Nephron progenitor cell (in vitro differentiated cells): ENCODE measurements around the gene LHPP.

Experiments
- DNase-seq: peaks from one replicate; pipeline ENCODE4 v3.0.0; 2021
- H3K27ac Mint-ChIP-seq: 2 replicates; pipeline ENCODE4 v1.8.0; 2021; ENCODE audit warnings: mild to moderate bottlenecking, moderate library complexity, mixed read lengths
- H3K27me3 Mint-ChIP-seq: 2 replicates; pipeline ENCODE4 v1.8.0; 2021; ENCODE audit warnings: mild to moderate bottlenecking, low read depth, mixed read lengths; ENCODE audit not compliant: poor library complexity
- H3K36me3 Mint-ChIP-seq: 2 replicates; pipeline ENCODE4 v1.8.0; 2021; ENCODE audit warnings: low read depth, mixed read lengths
- H3K4me1 Mint-ChIP-seq: 2 replicates; pipeline ENCODE4 v1.8.0; 2021; ENCODE audit warnings: mixed read lengths
- H3K4me3 Mint-ChIP-seq: 2 replicates; pipeline ENCODE4 v1.8.0; 2021; ENCODE audit warnings: mild to moderate bottlenecking, moderate library complexity, mixed read lengths
- H3K9me3 Mint-ChIP-seq: 2 replicates; pipeline ENCODE4 v1.8.0; 2021; ENCODE audit warnings: mild to moderate bottlenecking, moderate library complexity, mixed read lengths
- TF ChIP-seq, protein P1 (sequence below): fragments of 200-600 bp; sonication (generic); IDR thresholded peaks from 2 replicates; pipeline ENCODE4 v1.5.0; 2021; ENCODE audit warnings: antibody characterized with exemption

LHPP gene

GRCh38 chr10:124590216-124591122 is 128.8 kb downstream of the LHPP start:
- TF ChIP-seq, protein P1, sequence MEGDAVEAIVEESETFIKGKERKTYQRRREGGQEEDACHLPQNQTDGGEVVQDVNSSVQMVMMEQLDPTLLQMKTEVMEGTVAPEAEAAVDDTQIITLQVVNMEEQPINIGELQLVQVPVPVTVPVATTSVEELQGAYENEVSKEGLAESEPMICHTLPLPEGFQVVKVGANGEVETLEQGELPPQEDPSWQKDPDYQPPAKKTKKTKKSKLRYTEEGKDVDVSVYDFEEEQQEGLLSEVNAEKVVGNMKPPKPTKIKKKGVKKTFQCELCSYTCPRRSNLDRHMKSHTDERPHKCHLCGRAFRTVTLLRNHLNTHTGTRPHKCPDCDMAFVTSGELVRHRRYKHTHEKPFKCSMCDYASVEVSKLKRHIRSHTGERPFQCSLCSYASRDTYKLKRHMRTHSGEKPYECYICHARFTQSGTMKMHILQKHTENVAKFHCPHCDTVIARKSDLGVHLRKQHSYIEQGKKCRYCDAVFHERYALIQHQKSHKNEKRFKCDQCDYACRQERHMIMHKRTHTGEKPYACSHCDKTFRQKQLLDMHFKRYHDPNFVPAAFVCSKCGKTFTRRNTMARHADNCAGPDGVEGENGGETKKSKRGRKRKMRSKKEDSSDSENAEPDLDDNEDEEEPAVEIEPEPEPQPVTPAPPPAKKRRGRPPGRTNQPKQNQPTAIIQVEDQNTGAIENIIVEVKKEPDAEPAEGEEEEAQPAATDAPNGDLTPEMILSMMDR, result no peak
- Mint-ChIP-seq H3K27ac (peak overlapping the region; percentile 93), H3K36me3 (peaks cover 7% of the 10 kb centered on the region), H3K4me1 (peaks cover 46% of the 10 kb centered on the region), H3K27me3 (peaks cover 12% of the 10 kb centered on the region), H3K9me3 (peaks cover 11% of the 10 kb centered on the region), H3K4me3 (peak overlapping the region; percentile 28)
- no peak for DNase-seq

DNA sequence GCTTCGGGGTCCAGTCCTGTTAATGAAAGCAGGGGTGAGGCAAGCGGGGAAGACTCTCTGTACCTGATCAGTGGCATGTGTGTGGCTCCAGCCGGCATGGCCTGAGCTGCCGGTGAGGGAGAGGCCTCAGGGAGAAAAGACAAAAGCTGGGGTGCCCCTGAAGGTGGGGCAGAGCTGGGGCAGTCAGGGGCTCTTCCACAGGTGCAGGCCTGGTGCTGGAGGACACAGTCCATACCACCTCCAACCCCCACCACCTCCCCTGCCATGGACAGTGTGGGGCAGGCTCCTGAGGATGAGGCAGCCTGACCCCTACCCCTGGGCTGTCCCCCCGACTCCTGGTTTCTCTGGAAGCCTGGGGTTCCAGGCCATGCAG is 129.5 kb downstream of the LHPP start:
- Mint-ChIP-seq H3K27ac (peak overlapping the region; percentile 3), H3K27me3 (peaks cover 15% of the 10 kb centered on the region), H3K4me1 (peaks cover 45% of the 10 kb centered on the region), H3K36me3 (peaks cover 7% of the 10 kb centered on the region), H3K4me3 (no peak overlapping the region), H3K9me3 (peaks cover 11% of the 10 kb centered on the region)
- no peak for DNase-seq
- TF ChIP-seq, protein P1, result no peak

DNA sequence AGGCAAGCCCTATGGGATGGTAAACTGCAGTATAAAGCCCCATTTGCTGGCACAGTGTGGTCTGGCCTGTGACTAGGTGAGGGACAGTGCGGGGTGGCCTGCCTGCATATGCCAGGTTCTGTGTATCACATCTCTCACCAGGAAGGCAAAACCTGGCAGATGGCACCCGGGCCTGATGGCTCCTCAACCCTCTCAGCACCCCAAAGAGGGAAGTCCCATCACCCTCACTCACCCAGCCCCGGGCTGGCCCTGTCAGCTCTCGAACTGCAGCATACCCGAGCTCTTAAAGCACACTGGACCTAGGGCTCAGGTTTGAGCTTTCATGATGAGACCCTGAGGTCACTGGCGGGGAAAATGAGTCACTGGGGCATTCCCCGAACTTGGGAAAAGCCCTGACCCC is 130.5 kb downstream of the LHPP start:
- Mint-ChIP-seq H3K36me3 (peaks cover 7% of the 10 kb centered on the region), H3K4me1 (peaks cover 47% of the 10 kb centered on the region), H3K4me3 (no peak overlapping the region), H3K27me3 (peaks cover 17% of the 10 kb centered on the region), H3K9me3 (peaks cover 11% of the 10 kb centered on the region), H3K27ac (no peak overlapping the region)
- DNase-seq, result no peak
- TF ChIP-seq, protein P1, result no peak

DNA sequence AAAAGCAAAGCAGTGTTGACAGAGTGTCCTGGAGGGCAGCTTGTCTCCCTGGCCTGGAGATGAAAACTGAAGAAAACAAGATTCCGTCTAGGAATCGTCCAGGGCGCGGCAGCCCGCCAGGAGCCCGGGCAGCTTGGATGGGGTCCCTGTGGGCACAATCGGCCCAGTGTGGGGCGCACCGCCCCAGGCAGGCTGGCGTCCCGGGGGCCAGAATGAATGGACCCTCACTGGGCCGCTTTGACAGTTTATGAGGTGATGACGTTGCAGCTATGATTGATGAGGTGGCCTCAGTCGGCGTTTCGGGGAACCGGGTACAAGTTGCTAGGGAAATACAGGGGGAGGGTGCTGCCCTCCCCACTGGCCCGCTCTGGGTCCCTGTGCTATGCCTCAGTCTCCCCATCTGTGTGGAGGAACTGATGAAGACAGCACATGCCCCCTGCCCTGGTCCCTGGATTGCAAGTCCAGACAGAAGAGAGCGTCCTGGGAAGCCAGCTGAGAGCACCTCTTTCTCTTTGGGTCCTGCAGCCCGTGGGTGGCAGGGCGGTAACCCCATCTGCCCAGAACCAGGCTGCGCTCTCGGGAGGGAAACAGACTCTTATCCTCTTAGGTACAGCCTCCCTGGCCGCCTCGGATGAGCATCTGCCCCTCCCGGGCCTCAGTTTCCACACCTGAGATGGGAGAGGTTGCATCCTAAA is 131.3 kb downstream of the LHPP start:
- Mint-ChIP-seq H3K9me3 (peaks cover 11% of the 10 kb centered on the region), H3K4me3 (no peak overlapping the region), H3K27me3 (peaks cover 17% of the 10 kb centered on the region), H3K27ac (no peak overlapping the region), H3K4me1 (peaks cover 49% of the 10 kb centered on the region), H3K36me3 (peaks cover 7% of the 10 kb centered on the region)
- TF ChIP-seq, protein P1, result no peak
- peak; percentile 0 for DNase-seq

DNA sequence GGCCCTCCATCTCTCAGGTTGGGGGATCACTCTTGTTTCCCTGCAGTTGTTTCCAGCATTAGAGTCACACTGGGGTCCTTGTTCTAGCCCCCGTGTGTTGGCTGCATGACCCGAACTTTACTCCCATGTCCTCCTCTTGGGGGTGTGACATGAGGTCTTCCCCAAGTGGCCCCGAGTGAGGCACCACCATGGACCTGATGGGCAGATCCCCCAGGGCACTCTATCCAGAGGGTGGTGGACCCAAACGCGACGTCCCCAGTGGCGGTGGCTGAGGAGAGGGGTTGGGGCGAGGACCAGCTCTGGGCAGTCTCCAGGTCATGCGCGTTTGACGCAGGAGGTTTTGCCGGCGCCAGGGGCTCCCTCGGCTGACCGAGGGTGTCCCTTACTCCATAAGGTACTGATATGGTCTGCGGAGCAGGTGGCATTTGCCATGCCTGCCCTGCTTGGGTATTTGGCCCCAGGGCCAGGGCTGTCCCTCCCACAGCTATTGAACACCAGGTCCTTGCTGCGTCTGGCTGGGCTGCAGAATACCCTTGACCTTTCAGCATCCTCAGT is 131.9 kb downstream of the LHPP start:
- Mint-ChIP-seq H3K27me3 (peaks cover 17% of the 10 kb centered on the region), H3K9me3 (peaks cover 11% of the 10 kb centered on the region), H3K4me3 (no peak overlapping the region), H3K36me3 (peaks cover 7% of the 10 kb centered on the region), H3K4me1 (peaks cover 43% of the 10 kb centered on the region), H3K27ac (no peak overlapping the region)
- TF ChIP-seq, protein P1, result no peak
- DNase-seq, result no peak
